CD4-positive, alpha-beta T cell treated with Interleukin-6 at 100 ng/mL for 8 hours (primary cell): Measurements from ENCODE around the gene MEOX2.

Experiments
- DNase-seq: peaks from one replicate; pipeline ENCODE4 v3.0.0-alpha.2; 2020; ENCODE audit warnings: mixed read lengths, low spot score

The MEOX2 gene

DNA sequence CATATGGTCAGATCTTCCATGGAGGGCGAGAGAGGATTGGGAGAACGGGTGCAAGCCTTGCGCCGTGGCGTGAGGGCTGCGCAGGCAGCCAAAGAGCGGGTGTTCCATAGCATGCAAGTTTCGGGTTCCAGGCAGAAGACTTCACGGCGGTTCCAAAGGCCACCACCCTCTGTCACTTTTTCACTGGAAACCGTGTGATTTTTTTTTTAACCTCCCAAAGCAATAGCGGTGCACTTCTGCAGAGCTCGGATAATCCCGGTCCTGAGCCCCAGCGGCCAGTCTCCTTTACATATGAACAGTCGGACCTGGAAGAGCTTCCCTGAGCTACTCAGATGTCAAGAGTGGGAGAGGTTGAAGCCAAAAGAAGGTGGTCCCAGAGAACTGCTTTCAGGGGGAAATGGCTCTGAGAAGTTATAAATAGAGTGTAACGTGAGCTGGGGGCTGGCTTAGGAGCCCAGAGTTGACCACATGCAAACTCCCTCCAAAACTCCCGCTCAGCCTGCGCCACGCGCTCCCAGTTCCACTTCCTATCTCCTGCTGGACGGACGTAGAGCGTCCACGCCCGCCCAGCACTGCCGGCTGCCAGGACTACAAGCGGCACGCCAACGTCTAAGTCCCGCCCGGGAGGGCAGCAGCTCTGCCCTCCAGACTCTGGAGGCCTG is at the start of gene MEOX2:
Gene MEOX2, minus strand, starts transcription at position 389 of the 662 bp plus-strand sequence. Its CDS starts 281 bp downstream, at position 108.
- DNase-seq: no peak

DNA sequence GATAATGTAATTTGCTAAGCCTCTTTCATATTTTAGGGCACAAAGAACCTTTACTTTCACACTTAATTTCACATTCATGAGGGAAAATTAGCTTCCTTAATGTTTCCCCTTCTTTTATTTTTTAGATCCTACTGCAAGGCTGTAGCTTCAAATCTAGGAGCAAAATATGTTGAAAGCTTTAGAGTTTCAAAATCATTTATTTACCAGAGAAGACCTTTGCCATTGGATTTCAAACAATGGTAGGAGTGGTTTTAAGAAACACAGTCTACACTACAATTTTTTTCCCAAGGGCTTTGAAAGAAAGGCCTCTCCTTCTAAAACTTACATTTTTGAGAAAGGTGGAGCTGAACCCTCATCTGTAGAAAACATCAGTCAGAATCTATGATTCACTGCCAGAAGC is 43.3 kb upstream of the MEOX2 start:
- no peak for DNase-seq

DNA sequence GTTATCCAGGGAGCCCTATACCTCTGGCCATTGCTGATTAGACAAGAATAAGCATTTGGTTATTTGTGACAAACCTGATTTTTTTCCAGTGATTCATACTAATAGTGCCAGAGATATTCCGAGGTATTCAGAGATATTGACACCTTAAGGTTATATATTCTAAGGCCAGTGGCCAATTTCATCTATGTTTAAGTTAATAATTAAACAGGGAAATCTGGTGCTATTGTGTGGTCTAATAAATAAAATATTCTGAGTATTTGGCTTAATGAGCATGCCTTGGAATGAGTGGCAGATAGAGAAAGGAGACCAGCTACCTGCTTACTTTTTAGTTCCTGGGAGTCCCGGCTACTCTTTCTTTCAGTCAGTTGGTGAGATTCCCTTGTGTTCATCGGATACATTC is 38.6 kb upstream of the MEOX2 start:
- no peak for DNase-seq

DNA sequence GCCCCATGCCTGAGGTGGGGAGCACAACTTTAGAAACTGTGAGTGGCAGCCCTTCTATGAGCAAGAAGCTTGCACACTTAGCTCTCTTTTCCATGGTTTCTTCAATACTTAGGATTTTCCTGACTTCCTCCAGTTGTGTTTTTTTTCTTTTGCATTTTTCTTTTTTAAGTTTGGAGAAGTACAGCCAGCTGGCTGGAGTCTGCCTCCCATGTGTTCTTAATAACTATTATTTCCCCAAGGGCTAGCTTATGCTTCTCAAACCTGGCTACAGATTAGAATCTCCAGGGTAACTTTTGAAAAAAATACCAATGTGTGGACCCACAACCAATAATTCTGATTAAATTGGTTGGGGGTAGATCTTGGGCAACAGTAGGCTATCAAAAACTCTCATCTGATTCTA is 37.4 kb upstream of the MEOX2 start:
- no peak for DNase-seq

DNA sequence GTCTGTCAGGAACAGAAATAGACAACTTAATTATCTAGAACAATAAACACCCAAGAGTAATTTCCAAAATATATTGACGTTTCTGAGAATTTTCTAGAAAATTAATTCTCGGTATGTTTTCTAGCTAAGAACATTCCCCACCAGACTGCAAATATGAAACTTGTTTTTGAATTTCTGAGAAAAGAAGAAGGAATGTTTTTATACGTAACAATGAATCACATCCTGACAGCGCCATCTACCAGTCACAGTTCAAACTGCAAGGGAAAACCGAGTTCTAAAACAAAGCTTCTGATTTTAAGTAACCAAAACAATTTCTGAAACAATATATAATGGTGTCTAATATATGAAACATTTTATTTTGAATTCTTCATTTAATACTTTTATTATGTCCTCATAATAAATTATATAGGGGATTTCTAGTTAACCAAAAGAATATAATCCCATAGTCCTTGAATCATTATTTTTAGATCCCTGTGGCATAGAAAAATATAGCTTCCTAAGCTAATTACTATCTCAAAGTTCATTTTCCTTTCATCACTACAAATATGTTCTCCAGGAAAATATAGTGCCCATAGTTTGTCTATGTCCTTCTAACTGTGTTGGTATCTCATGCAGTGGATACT is 34.5 kb upstream of the MEOX2 start:
- DNase-seq: no peak

DNA sequence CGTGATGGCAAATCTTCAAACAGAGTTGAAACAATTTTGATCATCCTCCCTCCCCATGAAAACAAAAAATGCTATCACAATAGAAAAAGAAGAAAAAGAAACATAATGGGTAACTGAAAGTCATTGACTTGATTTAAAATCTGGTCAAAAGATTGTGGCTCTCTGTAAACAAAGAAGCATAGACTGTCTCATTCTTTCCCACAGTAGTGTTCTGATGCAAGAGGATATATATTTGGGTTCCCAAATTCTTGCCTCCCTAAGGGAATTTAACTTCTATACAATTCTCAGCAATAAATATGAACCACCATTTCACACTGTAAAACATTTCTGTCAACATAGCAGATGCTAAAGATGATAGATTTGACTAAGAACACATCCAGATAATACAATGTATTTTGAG is 32.8 kb upstream of the MEOX2 start:
- no peak for DNase-seq

DNA sequence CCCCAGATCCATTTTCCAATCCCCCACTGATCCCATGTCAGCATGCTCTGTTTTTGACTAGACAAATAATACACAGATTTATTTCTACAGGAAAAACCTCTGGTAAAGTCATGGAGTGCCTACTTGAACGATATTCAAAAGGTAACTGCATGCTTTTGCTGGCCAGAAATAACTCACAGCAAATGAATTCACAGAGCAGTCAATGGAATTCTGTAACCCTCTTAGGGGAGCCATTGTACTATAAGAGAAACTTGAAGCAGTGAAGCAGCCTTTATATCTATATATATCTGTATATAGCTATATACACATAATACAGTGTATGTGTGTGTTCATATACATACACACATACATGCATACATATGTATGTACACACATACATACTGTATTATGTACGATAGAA is 29.0 kb upstream of the MEOX2 start:
- no peak for DNase-seq

DNA sequence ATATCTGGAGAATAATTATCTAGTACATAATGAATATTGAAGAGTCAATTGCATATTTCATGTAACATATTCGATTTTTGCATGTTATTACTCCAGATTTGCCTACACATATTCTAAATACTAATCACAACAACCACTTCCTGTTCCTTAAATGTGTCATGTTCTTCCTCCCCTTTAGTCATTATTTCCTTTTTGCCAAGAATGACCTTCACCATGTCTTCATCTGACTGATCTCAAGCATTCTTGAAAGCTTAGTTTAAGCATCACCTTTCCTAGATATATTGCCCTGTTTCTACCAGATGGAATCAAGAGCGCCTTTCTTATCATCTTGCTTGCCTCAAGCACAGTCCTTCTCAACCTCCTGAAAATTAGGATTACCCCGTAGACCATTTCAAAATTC is 23.5 kb upstream of the MEOX2 start:
- DNase-seq: no peak

DNA sequence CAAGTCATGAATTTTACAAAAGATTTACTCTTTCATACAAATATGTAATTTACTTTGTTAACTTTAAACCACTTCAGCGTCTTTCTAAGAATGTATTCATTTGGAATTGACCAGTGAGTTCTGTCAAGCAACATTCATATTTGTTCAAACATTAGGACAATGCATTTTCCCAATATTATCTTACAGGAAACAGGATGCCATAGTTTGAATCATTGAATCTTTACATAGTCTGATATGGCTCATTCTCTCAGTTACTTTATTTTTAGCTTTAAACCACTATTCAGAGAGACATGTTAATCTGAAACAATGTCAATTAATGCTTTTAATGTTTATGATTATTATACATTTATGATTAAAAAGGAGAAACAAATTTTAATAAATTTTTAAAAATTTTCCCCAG is 21.1 kb upstream of the MEOX2 start:
- DNase-seq: no peak

DNA sequence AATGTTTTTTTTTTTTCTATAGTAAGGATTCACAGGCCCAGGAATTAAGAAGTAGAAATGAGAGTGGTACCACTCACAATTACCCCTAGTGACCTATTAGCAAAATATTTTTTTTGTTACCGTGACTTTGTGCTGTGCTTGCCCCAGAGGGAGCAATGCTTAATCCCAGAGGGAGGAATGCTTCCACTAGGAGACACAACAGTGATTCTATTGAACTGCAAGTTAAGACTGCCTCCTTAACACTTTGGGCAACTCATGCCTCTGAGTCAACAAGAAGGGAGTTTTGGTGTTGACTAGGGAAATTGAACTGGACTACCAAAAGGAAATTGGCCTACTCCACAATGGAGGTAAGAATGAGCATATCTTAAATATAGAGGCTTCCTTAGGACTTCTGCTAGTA is 17.2 kb upstream of the MEOX2 start:
- DNase-seq: no peak

DNA sequence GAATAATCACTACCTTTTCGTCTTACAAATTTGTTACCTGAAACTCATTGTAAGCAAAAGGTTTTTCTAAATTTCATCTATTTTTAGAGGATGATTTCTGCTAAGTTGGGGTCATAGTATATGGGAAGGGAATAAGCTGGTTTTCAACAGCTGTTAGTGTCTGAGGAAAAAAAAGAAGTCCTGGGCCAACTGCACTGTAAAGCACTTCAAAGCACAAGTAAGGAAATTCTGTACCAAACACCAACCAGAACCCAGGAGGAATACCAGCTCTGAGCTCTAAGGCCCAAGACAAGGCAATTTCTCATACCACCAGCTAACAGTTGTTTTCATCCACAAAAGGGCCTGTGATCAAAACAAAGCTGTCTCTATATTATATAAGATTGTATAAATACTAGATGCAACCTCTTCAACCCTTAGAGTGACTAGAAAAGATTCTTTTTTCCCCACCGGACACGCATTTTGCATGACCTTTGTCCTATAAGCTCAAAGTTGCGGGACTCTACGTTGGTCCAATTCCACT is 6.1 kb upstream of the MEOX2 start:
- no peak for DNase-seq

DNA sequence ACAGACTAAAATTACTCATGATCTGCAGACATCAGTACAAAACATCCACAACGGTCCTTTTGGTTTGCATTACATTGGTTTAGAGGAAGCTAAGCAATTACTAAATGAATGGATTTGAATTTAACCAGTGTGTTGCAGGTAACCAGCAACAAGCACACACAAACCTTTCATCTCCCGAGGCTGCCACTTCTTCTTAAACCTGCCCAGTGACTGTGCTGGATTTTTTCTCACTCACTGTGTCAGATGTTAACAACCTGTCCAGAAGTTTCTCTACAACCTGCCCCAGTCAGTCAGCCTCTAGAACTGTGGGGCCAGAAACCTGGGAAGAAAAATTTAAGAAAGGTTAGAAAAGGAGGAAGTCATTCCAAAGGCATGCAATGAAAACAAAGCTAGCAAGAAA is 2.4 kb upstream of the MEOX2 start:
- no peak for DNase-seq

DNA sequence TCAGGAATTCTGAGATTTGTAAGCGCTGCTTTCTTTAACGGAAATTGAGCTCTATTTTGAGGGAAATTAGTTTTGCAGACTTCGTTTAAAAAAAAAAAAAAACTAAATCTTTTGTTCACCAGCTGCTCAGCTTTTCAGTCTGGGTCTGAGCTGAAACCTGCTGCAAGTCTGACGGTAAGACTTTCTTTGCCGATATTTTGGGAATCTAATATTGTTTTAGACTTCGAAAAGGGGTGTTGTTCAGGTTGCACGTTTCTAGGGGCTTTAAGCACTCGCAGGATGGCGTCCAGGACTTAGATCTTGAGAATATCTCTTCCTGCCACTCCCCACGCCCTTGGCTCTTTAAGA is 1.8 kb upstream of the MEOX2 start:
- DNase-seq: no peak

DNA sequence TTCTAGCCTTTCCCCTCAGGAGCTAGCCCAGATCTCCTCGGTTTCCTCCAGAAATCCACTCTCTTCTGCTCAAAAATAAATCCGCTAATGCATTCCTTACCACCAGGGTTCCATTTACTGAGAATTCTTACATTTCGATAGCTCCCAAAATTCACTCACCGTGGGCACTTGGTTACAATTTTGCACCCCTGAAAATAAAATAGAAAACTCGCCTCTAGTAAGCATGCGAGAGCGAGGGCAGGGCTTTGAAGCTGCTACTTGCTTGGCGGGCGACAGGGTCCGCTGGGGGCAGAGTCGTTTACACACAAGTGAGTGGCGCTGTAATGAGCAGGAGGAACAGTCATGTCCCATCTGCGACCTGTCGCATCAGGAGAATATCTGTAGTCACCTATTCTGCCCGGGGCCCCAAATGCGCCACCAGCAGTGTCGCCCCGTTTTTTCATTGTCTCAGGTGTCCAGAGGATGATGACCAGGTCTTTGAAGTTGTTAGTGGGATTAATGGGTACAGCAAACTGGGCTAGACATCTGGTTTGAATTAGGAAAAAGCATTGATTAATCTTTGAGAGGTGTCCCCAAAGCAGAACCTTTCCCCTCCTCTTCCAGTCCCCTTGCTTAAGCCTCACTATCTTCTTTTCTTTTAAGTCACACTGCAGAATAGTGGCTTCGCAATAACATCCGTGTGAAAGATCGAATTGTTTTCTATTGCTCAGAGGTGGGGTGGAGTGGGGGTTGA is 1.2 kb upstream of the MEOX2 start:
- no peak for DNase-seq

DNA sequence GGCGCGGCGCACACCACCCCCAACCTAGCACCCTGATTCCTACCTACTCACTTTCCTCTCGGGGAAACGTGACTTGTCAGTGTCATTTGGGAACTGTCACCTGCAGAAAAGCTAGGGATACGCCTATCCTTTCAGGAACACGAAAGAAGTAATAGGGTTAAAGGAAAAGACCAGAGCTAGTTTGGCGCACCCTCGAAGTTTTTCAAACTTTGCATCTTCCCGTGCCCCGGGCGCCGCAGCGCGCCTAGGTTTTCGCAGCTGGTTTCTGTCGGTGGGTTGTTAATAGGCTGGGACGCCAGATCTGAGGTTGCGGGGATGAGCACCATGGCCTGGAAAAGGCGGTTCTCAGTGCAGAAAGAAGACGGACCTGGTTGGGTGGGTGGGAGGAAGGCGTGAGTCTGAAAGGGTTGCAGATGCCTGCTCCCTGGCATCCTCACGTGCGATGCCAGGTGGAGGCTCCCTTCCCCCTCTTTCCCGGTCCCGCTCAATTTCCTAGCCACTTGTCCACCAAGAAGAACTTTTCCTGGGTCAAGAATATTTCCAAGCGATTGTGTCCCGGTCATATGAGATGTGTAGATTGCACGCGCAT is 568 bp upstream of the MEOX2 start:
- no peak for DNase-seq

DNA sequence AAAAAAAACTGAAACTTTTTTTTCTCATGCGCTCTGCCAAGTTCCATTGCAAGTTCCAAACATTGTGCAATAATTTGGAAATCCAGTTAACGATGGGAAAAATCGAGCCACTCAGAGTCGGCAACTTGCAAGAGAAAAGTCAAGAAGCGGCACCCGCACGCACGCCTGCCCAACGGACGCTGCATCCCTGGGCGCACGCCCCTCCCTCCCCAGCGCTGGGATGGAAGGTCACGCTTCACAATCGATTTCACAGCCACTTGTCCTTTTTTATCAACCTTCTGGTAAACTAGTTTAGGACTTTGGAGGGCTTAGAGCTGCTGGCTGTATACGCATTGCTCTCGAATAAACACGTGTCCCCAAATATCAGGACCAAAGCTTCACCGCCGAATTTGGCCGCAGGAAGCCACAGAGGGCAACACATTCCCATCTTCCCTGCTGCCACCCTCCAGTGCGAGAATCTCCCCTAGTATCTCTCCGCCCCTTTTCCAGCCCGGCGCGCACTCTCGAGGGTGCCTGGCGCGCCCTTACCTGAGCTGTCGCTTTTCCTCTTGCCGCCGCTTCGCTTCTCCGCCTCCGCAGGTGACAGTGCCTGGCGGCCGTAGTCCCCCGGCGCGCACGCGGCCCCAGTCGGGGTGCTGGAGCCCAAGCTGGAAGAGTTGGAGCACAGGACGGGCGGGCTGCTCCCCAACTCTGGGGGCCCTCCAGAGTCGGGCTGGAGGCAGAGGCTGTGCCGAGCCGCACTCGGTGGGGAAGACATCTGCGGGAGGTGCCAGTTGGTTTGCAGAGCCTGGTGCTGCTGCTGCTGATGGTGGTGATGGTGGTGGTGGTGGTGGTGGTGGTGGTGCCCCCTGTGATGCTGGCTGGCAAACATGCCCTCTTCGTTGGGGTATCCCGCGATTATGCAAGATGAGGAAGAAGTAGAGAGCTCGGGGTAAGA is 857 bp downstream of the MEOX2 start:
- no peak for DNase-seq

DNA sequence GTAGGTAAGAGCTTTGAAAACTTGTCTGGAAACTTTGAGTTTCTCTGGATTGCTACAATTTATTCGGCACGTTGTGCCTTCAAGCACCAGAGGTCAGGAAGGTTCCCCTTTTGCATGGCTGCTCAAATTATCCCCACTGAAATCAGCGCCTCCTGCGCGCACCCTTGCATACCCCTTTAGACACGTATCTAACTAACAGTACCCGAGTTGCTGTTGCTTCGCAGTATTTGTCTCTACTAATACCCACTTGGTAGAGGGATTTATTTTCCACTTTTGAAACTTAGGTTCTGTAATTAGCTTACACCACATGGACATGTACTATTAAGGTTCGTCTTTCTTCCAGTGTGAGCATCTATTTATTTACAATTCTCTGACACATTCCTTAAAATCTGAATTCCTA is 1.6 kb downstream of the MEOX2 start:
- DNase-seq: no peak

DNA sequence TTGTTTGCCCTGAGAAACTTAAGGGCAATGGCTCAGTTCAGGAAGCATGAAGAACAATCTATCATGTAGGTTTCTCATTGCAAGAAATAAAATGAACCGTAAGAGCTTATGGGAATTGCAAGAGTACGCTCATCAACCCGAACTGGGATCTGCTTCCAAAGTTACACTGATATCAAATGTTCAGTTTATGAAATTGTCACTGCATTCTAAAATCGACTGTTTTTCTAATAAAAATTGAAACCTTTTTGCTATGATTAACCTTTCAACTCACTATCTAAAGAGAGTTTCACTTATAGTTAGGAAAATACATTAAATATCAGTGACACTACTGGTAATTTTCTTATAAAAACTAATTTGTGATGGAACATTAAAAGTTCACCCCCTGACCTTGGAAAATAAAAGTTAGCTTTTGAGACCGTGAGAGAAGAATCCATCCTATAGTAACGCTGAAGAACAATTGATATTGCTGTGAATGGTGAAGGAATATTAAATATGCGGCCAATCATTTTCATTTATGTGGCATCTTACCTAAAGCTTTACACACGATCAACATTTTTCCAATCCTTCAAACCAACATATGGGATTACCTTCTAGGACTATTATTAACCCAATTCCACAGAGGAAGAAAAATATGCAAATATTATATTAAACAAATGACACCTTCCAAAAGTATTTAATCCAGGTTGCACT is 2.2 kb downstream of the MEOX2 start:
- no peak for DNase-seq

DNA sequence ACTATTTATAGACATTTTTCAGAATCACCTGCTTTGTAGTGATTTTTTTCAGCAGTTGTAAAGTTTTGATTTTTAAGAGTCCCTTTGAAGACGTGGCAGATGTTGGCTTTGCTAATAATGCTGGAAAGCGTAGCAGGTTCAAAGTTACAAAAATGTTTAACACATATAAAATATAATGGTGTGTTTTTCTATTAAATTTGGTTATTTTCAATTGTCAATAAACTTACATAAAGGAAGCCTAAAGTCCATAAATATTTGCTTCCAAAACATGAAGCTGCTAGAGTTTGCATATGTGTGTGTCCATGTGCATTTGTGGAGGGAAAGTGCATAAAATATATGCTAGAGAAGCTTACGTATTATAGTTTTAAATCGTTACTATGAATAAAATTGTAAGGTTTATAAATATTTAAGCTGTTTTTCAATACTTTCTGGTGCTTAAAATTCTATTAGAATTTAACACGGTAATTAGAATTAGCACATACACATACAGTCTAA is 3.7 kb downstream of the MEOX2 start:
- no peak for DNase-seq

DNA sequence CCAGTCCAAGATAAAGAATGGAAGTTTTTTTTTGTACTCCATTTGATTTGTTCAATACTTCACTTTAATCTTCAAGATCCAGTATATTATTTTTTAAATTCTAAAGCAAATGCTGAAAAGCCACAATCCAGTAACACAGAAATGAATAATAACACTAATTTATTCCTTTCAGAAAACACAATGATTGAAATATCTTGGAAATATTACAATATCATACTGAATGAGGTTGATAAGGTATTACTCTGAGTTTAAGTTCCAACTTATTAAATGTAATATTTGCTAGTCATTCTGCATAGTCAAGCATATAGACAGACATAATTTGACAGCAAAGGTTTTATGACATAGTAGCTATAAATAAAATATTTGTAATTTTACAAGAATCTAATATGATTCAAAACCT is 4.4 kb downstream of the MEOX2 start:
- DNase-seq: no peak

DNA sequence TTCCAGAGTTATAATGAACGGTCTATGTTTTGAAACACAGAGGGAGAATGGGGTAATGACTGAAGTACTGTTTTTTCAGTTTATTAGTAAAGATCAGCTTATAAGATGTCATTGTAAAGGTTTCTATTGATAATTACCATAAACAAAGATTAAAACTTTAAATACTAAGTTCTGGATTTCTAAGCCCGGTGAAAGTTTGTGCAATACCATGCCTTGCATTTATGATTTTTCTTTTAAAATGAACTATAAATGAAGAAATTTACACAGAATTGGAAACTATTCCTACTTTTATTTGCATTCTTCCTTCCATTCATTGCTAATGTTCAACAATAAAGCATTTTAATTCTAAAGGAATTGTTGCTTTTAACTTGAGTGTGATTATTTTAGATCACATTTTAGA is 4.9 kb downstream of the MEOX2 start:
- DNase-seq: no peak
